GM18951 (cell line): ENCODE results near the gene CALN1.

Experiments used
- POLR2A ChIP-seq: IDR thresholded peaks from 4 replicates; pipeline ENCODE4 v1.6.1; 2011; ENCODE audit warnings: mild to moderate bottlenecking; ENCODE audit not compliant: insufficient read length, insufficient read depth; ENCODE audit errors: extremely low read depth
- in situ Hi-C: fragments of 300-500 bp; cut with MboI; formaldehyde crosslinking; loops from one replicate; pipeline ENCODE4 v1.12.0; 2022; ENCODE audit warnings: low sequenced_read_pairs, mixed read lengths, inconsistent platforms; ENCODE audit not compliant: unreplicated experiment

CALN1 gene

DNA sequence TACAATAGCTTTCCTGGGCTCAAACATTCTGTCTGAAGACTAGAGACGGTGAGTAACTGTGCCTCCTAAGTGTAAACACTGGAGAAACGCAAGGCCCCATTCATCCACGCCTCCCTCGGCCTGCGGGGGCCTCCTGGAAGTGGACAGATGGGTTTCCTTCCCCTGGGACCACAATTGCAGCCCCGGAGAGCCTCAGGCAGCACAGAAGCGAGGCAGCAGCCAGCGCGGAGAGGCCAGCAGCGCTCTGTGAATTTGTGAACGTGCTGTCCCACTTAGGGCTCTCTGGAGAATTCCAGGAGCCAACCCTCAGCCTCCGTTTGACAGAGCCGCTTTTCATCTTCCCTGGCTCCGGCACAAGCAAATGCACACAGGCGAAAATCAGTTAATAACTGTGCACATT, 23.2 kb upstream of the CALN1 start:
- in situ Hi-C loops: no loop called here
- no peak for TF ChIP-seq POLR2A

DNA sequence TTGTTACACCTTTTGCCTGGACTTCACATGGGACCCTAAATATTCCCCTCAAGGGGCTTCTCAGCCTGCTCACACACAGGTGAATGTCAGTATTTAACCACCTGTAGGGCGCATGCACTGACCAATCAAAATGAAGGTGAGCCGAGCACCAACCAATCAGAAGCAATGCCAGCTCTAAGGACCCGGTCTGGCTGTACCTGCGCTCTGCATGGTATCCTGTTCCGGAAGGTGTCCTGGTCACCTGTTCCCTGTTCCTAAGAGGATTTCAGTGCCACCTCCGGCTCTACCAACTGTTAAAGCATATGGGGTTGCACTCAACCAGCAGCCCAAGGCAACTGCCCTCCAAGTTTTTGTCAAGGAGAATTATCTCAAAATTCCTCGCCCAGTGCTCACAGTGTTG, 18.4 kb upstream of the CALN1 start:
- no peak for TF ChIP-seq POLR2A
- in situ Hi-C loops: no loop called here

- in situ Hi-C loops: no loop called here
Measured at GRCh38 chr7:72429316-72429715, 17.2 kb upstream of the CALN1 start.

DNA sequence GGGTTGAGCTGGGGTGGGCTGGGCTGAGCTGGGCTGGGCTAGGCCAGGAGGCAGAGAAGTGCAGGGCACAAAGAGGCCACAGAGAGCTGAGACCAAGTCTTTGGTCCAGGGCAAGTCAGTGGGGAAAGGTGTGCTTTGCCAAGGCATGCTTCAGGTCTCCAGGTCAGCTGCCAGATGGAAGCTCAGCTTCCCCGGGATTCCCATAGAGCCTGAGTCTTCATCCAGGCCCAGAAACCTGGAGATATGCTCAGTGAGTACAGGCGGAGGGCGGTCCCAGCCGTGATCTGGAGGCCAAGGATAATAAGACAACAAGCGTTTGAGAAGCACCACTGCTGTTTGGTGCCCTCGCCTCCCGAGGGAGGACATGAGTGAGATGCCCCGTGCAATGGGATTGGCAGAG, 4.7 kb upstream of the CALN1 start:
- TF ChIP-seq POLR2A: no peak
- in situ Hi-C loops: no loop called here

More at GRCh38 chr7:72429316-72429715, 17.2 kb upstream of the CALN1 start:
- TF ChIP-seq POLR2A: no peak

DNA sequence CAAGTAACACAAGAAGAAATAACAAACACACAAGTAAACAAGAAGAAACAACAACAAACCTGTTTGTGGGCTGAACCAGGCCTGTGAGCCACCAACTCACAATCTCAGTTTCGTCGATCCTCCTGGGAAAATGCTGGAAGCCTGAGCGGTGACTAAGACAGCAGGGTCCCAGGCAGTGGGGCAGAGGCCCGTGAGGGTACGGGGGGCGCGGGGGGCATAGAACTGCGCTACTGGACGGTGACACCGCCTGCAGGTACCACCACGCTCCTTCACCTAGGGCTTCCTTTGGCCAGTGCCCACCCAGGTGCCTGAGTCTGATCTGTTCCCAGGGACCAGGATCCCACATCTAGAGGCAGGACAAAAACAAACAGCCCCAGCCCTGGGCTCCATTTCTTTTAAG, 3.4 kb upstream of the CALN1 start:
- TF ChIP-seq POLR2A: no peak
- in situ Hi-C loops: no loop called here

- in situ Hi-C loops: no loop called here
Measured at GRCh38 chr7:72413886-72414285, 1.7 kb upstream of the CALN1 start.

DNA sequence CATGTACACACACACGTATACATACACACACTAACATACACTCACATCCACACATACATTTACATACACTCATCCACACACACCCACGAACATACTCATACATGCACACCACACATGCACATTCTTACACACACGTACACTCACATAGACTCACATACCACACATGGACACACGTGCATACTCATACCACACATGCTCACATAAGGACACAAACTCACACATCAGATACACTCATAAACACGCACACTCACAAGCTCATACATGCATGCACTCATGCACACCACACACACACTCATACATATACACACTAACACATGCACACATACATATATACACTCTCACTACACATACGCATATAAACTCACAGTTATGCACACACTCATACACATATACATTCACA, 1.2 kb upstream of the CALN1 start:
- no peak for TF ChIP-seq POLR2A
- in situ Hi-C loops: no loop called here

More at GRCh38 chr7:72413886-72414285, 1.7 kb upstream of the CALN1 start:
- TF ChIP-seq POLR2A: no peak

GRCh38 chr7:72411419-72411818, 719 bp downstream of the CALN1 start:
- no peak for TF ChIP-seq POLR2A
- in situ Hi-C loops: no loop called here

GRCh38 chr7:72409638-72410015, 2.5 kb downstream of the CALN1 start:
- TF ChIP-seq POLR2A: no peak

DNA sequence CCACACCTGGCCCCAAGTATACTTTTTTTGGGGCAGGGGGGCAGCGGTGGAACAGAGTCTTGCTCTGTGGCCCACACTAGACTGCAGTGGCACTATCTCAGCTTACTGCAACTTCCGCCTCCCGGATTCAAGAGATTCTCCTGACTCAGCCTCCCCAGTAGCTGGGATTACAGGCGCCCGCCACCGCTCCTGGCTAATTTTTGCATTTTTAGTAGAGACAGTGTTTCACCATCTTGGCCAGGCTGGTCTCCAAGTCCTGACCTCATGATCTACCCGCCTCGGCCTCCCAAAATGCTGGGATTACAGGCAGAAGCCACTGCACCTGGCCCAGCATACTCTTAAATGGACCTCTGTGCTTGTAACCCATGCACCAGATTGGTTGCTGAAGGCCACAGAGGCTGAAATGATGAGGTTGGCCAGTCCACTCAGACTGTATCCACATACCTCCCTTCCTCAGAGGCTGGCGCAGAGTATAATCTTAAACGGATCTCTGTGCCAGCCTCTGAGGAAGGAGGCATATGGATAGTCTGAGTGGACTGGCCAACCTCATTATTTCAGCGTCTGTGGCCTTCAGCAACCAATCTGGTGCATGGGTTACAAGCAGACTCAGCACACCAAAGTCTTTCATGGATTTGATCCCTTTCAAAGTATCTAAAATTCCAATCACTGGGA, 3.0 kb downstream of the CALN1 start:
- no peak for TF ChIP-seq POLR2A
- in situ Hi-C loops: no loop called here

More at GRCh38 chr7:72409638-72410015, 2.5 kb downstream of the CALN1 start:
- in situ Hi-C loops: no loop called here

DNA sequence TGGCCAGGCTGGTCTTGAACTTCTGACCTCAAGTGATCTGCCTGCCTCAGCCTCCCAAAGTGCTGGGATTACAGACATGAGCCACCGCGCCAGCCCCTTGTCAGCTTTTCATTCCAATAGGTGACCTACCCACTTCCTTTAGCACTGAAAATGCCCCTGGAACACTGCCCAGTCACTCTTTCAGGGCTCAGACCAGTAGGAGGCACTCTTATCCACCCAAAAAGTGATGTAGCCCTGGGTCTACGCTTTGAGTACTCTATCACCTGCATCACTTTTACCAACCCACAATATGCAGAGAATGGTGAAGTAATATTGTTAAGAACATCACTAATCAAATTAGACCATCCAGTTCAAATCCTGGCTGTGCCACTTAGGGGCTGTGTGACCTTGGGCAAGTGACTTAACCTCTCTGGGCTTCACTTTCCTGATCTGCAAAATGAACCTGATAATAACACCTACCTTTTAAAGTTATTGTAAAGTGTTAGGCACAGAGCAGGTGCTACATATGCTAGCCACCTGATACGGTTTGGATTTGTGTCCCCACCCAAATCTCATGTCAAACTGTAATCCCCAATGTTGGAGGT, 5.2 kb downstream of the CALN1 start:
- TF ChIP-seq POLR2A: no peak
- in situ Hi-C loops: no loop called here

- in situ Hi-C loops: no loop called here
Measured at GRCh38 chr7:72405871-72406270, 6.3 kb downstream of the CALN1 start.

GRCh38 chr7:72405418-72405817, 6.7 kb downstream of the CALN1 start:
- no peak for TF ChIP-seq POLR2A
- in situ Hi-C loops: no loop called here

More at GRCh38 chr7:72405871-72406270, 6.3 kb downstream of the CALN1 start:
- TF ChIP-seq POLR2A: no peak

- TF ChIP-seq POLR2A: no peak
Measured at GRCh38 chr7:72404743-72405142, 7.4 kb downstream of the CALN1 start.

More at GRCh38 chr7:72404743-72405142, 7.4 kb downstream of the CALN1 start:
- in situ Hi-C loops: no loop called here
